ENCODE data around the gene PADI3.

DNA sequence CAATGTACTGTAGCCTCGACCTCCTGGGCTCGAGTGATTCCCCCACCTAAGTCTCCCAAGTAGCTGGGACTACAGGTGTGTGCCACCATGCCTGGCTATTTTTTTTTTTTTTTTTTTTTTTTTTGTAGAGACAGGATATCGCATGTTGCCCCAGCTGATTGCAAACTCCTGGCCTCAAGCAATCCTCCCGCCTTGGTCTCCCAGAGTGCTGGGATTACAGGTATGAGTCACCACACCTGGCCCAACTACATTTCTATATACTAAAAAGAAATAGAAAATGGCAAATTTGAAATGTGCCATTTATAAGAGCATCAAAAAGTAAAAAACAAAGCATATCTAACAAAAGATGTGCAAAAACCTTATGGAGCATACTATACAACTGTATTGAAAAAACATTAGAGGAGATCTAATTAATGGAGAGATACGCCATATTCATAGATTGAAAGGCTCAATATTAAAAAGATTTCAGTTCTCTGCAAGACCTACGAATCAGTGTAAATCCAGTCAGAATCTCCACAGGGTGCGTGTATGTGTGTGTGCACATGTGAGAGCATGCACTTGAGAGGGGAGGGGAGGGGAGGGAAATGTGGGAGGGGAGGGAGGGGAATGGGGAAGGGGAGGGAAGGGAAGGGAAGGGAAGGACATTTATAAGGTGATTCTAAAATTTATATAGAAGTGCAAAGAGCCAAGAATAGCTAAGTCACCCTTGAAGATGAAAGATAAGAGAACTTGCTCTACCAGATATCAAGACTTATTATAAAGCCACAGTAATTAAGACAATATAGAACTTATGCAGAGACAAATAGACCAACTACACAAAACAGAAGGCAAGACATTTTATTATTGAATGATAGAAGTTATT lies 43.6 kb downstream of the PADI3 start:
- no peak for TF ChIP-seq GATA3 (IDR thresholded peaks at IDR 0.05; ENCODE audit: low read depth, low read length)
- TF ChIP-seq GATA2 (IDR thresholded peaks at IDR 0.05; ENCODE audit: low read depth, low read length) = no peak

All from SH-SY5Y (cell line).